A673 (cell line): Measurements from ENCODE around the gene SCUBE2.

ENCODE experiments used
- CTCF ChIP-seq: fragments of 300-800, 200-600 bp; sonication (generic); conservative IDR thresholded peaks from 2 replicates; pipeline ENCODE4 v1.5.1; 2017; ENCODE audit warnings: low read depth, mild to moderate bottlenecking, antibody characterized with exemption, low read length, moderate library complexity, mixed read lengths
- EZH2 ChIP-seq: fragments of 200-600 bp; sonication (generic); IDR thresholded peaks from 2 replicates; pipeline ENCODE4 v1.6.1; 2017; ENCODE audit warnings: borderline replicate concordance, low read depth, mild to moderate bottlenecking, mixed read lengths, antibody characterized with exemption, low read length; ENCODE audit not compliant: poor library complexity, severe bottlenecking

DNA sequence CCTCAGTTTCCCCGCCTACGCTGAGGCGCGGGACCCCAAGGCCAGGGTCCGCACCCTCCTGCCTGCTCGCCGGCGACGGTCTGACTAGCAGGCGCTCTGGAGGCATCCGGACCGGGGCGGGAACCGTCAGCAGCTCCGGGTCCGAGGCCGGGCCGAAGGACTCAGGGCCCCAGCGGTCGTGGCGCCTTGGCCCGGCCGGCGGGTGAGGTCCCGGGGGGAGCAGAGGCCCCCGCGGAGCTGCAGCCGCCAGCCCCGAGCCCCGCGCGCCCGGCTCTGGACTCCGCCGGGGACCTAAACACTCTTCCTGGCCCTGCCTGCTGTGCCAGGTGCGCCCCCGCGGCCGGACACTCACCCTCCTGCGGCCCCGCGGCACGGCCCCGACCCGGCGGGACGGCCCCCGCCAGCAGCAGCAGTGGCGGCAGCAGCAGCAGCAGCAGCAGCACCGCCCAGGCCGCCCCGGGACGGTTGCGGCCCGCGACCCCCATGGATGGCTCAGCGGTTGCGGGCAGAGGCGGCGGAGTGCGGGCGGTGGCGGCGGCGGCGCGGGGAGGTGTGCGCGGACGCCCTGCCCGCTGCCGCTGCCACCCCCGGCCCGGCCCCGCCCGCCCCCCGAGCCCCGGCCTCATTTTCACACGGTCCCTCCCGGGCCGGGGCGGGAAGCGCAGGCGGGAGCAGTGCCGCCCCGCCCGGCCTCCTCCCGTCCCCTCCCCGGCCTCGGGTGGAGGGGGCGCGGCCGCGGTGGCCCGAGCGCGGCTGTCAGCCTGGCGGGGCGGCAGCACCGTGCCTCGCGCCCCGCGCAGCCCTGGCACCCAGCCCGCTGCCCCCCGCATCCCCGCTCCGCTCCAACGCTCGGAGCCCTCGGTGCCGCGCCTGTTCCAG, at the start of gene SCUBE2:
- TF ChIP-seq CTCF, result no peak
- peak; percentile 50 for TF ChIP-seq EZH2
